K562 treated with DMSO at 1 percent for 4 hours (cell line): ENCODE results near the gene GLI3. TPM values are rescaled to one million over a fixed set of nuclear protein-coding genes. Genes with fewer than 3 reads are reported as not detected.

Experiments used
- total RNA-seq: library from RNA; unstranded; fragments of 300-600 nt; gene quantifications from 2 replicates; pipeline ENCODE4 v1.2.3, GENCODE V29; 2022; ENCODE audit not compliant: insufficient read depth

The GLI3 gene
- not detected in 2 replicates for total RNA-seq

GRCh38 chr7:42236976-42237810 lies at the start of gene GLI3:
Gene GLI3, minus strand, starts transcription at chr7:42237209. Its CDS starts 13,956 bp downstream, at chr7:42223253.

